ENCODE results near the gene PSEN1. TPM values are rescaled to one million over a fixed set of nuclear protein-coding genes. Genes with fewer than 3 reads are reported as not detected.

Gene PSEN1
- total and polyA plus RNA-seq, 10 of the 15 experiments (the other 5 are each of a cell fraction or from before 2014, with no cell fraction given) = 8.9 to 32.3 (median 21.8) TPM

- no peaks in the 10 kb centered on the region for H3K9me3 ChIP-seq (replicated peaks; ENCODE audit: control insufficient read depth, insufficient read depth, low read length)
- no peak for ATAC-seq
- ChIA-PET SMC1A (ENCODE audit: uncharacterized antibody, unreplicated experiment) (interaction anchor here (0.8 to 1.4 kb wide), 7 partner anchors 19 to 228 kb away, joined by 3 to 7 read pairs (median 5); no protein-coding TSS in a partner anchor), RAD21 (ENCODE audit: unreplicated experiment) (interaction anchor here (1.0 to 1.4 kb wide), 3 partner anchors 18 to 47 kb away, joined by 3 to 9 read pairs (median 7); no protein-coding TSS in a partner anchor), POLR2A (no interaction called here), CTCF (interaction anchor here (0.7 to 2.1 kb wide), 4 partner anchors 19 to 228 kb away, joined by 3 to 9 read pairs (median 6); no protein-coding TSS in a partner anchor)
- no peak overlapping the region for H3K9ac ChIP-seq (ENCODE audit: control insufficient read depth, insufficient read depth, low read length)
- in situ Hi-C loops (cut with MboI) (no loop called here), intact Hi-C loops (cut with micrococcal nuclease; ENCODE audit: unreplicated experiment) (loop anchor here (5.0 kb wide), 3 partner anchors 43 to 223 kb away; partner anchors contain the start of gene NUMB)
- 96% methylated on average over 10 of the region's 13 CpGs for WGBS (ENCODE audit: insufficient coverage, insufficient replicate concordance, low lambda C conversion rate, missing lambda C conversion rate)
- no peak overlapping the region for H3K4me3 ChIP-seq
- H3K27ac ChIP-seq (ENCODE audit: control insufficient read depth, insufficient read depth) = no peak overlapping the region
- no peak for DNase-seq (ENCODE audit: low read depth, low spot score)
- peaks cover 28% of the 10 kb centered on the region for H3K4me1 ChIP-seq (ENCODE audit: control insufficient read depth, insufficient read depth, low read length)
- H3K4me2 ChIP-seq (ENCODE audit: control insufficient read depth, insufficient read depth) = no peak overlapping the region
- BruUV-seq (replicated peaks) = no TSS peak
- no peak overlapping the region for H2AFZ ChIP-seq (ENCODE audit: control insufficient read depth, low read depth, low read length)
- H3K36me3 ChIP-seq (ENCODE audit: control insufficient read depth in 2 of 2, insufficient read depth in 2 of 2, low read length in 1 of 2) = no peaks in the 10 kb centered on the region; a peak in 1 of 4 replicates
- no peak for TF ChIP-seq KLF5 (IDR thresholded peaks at IDR 0.05; ENCODE audit: partially characterized antibody)
- TF ChIP-seq NFYB (IDR thresholded peaks at IDR 0.05; ENCODE audit: insufficient read depth, low read depth, low read length) = no peak
- TF ChIP-seq TAF1 (IDR thresholded peaks at IDR 0.05; ENCODE audit: borderline replicate concordance, low read depth, low read length) = no peak
- TF ChIP-seq SP1 (IDR thresholded peaks at IDR 0.05; ENCODE audit: low read depth, low read length) = no peak
- no peak for TF ChIP-seq RBBP5 (conservative IDR thresholded peaks at IDR 0.05)
- TF ChIP-seq, protein P1, sequence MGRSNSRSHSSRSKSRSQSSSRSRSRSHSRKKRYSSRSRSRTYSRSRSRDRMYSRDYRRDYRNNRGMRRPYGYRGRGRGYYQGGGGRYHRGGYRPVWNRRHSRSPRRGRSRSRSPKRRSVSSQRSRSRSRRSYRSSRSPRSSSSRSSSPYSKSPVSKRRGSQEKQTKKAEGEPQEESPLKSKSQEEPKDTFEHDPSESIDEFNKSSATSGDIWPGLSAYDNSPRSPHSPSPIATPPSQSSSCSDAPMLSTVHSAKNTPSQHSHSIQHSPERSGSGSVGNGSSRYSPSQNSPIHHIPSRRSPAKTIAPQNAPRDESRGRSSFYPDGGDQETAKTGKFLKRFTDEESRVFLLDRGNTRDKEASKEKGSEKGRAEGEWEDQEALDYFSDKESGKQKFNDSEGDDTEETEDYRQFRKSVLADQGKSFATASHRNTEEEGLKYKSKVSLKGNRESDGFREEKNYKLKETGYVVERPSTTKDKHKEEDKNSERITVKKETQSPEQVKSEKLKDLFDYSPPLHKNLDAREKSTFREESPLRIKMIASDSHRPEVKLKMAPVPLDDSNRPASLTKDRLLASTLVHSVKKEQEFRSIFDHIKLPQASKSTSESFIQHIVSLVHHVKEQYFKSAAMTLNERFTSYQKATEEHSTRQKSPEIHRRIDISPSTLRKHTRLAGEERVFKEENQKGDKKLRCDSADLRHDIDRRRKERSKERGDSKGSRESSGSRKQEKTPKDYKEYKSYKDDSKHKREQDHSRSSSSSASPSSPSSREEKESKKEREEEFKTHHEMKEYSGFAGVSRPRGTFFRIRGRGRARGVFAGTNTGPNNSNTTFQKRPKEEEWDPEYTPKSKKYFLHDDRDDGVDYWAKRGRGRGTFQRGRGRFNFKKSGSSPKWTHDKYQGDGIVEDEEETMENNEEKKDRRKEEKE (IDR thresholded peaks at IDR 0.05) = no peak
- TF ChIP-seq TCF3 (IDR thresholded peaks at IDR 0.05; ENCODE audit: borderline replicate concordance, insufficient read depth, low read depth, low read length) = no peak
- TF ChIP-seq FOXM1 (IDR thresholded peaks at IDR 0.05; ENCODE audit: low read depth, low read length) = no peak
- no peaks in the 10 kb centered on the region for H3K27me3 ChIP-seq (replicated peaks in 1 of 2; ENCODE audit: control insufficient read depth in 2 of 2, insufficient read depth in 2 of 2, low read length in 1 of 2)
- FAIRE-seq = no peak
- H4K20me1 ChIP-seq (ENCODE audit: control insufficient read depth, insufficient read depth) = no peaks in the 10 kb centered on the region
- peaks cover 4% of the 10 kb centered on the region; the same call in 1 of the 2 replicates for H3K79me2 ChIP-seq (ENCODE audit: control insufficient read depth, insufficient read depth, low read length)
Observed at GRCh38 chr14:73249564-73250316, 113.4 kb downstream of the PSEN1 start.

Data from GM12878 (cell line).